HG02885 (cell line): ENCODE results near the gene PLPP4.

Source experiments
- ATAC-seq: cut with Tn5 transposase; IDR thresholded peaks from one replicate; pipeline ENCODE4 v1.9.1; 2021; ENCODE audit warnings: mild to moderate bottlenecking; ENCODE audit not compliant: unreplicated experiment, poor library complexity

Gene PLPP4

GRCh38 chr10:120456626-120457430 is at the start of gene PLPP4:
TSS of gene PLPP4 (plus strand) at chr10:120457227. CDS start at chr10:120457306, 79 bp downstream.
- ATAC-seq = no peak

DNA sequence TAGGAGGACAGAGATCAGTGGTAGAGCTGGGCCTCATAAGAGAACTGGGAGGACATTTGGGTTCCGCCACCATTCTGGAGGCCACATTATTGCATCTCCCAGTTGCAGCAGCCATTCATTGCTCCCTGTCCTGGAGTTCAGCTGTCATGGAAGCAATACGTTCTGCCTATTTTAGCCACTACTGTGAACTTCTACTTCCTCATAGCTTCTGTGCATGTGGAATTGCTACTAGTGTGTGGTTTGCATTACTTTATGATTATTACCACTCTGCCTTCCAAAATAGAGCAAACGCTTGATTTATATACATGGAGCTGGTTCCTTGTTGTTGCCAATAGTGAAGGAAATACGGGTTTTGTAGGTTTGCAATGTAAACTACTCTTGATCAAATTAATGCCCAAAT is 47.2 kb upstream of the PLPP4 start:
- ATAC-seq = no peak

- ATAC-seq = no peak
These were observed 42.1 kb upstream of the PLPP4 start for GRCh38 chr10:120414946-120415345.

DNA sequence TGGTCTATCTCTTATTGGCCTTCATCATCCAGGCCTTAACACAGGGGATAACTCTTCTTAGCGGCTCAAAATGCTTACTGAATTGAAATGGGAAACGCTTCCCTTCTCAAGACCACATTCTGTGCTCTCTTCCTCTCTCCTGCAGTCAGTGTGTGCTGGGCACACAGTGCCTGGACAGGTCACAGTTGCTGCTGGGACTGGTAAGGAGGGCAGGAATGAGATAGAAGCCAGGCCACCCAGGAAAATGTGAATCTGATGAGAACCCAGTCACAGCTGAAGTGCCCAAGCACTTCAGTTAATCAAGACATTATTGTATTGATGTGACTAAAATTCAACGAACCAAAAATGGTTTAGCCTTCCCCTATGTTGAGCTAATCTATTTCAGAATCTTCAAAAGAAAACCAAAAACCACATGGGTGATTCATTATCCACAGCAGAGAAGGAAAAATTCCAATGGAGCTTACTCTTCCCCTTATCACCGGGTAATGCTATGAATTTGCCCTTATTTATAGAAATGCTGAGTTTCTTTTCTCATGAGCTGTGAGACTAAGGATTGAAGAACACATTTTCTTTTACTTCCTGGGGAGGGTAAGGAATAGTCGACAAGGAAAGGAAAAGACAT is 41.2 kb upstream of the PLPP4 start:
- ATAC-seq = no peak

DNA sequence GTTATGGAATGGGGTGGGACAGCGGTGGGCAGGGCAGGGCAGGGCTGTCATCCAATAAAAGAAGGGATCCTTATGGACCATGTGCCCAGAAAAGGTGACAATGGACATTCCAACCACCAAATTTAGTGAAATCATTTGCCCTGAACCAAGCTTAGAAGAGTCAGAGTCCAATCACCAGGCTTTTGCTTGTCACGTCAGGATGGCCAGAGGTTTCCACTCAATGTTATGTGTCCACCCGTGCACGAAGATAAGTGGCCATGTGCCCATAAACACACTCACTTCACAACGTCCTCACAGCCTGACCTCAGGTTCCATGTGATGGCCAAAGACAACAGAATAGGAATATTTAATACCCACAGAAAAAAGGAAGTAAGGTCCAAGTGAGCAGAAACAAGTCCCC is 36.6 kb upstream of the PLPP4 start:
- ATAC-seq = no peak

DNA sequence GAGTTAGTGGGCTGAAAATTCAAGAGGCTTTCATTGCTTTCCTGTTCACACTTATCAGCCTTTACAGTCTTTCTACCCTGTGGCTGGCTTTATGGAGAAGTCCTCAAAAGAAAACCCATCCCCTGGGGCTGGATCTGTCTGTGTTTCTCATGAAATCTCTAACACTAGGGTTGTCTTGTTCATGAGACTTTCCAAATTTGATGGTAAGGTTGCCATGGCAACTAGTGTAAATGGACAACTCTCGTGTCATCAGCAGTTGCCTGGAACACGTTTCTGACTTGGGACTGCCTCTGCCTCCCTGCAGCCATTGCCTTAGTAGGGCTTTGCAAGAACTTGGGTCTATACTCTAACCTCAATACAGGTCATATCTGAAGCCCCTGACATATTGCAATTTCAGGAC is 35.8 kb upstream of the PLPP4 start:
- ATAC-seq = no peak

DNA sequence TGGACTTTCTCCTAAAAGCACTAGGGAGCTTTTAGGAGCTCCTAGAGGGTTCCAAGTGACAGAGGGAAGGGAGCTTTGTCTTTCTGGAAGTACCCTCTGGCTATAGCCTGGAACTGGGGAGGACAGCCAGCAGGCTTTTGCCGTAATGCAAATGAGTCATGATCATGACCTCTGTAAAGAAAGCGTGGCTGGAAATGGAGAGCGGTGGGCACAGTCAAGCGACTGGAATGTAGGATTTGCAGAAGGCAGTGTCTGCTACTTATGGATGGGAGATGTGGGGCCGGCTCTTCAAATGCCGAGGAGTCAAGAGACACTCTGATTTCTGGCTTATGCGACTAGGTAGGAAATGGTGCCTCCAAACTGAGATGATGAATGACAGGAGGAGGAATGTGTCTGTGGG is 34.6 kb upstream of the PLPP4 start:
- no peak for ATAC-seq

DNA sequence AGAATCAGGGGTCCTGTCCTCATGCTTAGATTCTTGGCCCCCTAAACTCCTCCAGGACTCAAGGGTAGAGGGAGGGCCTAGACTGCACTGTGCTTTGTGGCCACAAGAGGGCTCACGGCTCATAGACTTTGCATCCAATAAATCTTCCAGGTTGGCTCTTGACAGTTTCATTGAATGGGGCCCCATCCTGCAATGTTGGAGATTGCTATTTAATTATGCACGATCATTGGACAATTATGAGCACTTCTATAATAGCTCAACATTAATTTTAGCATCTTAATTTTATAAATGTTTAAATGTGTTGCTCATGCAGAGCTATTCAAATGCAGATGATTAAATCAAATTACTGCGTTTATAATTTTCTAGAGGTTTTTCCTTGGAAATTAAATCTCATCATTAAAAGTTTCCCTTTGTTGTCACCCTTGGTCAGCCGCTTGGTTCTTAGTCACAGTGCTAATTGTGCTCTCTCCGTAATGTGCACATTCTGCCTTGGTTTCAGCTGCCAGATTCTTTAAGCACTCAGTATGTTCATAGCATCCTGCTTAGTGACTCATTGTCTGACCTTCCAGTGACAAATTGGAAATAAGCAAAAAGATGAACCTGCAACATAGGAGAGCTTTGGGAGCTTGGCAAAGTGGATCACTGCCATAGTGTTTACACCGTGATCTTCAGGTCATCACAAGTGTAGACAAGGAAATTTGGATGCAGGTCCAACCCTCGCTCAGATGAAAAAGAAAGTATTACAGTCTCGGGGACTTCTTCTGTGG is 33.4 kb upstream of the PLPP4 start:
- ATAC-seq = no peak

- ATAC-seq = no peak
These were observed 32.9 kb upstream of the PLPP4 start for GRCh38 chr10:120424198-120424464.

GRCh38 chr10:120426306-120426705 is 30.7 kb upstream of the PLPP4 start:
- ATAC-seq = no peak

GRCh38 chr10:120428754-120429153 is 28.3 kb upstream of the PLPP4 start:
- no peak for ATAC-seq

DNA sequence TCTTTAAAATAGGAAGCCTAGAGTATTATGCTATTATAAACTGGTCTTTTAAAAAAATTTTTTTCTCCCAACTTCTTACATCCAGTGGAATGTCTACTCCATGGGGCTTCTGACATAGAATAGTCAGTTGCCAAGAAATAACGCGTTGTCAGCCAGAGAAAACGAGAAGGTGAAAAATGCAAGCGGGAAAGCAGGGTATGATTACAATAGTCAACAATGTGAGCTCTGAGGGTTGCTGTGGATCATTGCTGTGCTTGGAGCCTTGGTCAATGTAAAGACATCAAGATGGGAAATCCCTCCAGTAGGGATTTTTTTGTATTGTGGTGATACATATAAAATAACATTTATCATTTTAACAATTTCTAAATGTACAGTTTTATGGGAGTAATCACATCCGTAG is 27.6 kb upstream of the PLPP4 start:
- ATAC-seq = no peak

DNA sequence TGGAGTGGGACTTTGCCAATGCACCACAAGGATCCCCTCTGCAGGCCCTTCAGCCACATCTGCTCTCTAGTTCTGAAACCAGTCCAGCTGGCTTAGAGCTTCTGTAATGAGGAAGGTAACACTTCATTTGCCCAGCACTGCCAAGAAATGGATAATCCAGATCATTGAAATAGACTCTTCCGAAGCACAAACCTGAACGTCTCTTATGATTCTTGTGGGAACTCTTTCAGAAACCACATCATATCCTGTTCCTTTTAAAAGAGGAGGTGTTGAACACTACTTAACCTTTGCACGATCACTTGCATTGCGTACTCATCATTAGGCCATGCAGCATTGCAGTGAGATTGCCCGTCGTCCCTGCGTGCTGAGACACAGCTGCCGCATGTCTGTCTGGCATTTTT is 25.8 kb upstream of the PLPP4 start:
- no peak for ATAC-seq

DNA sequence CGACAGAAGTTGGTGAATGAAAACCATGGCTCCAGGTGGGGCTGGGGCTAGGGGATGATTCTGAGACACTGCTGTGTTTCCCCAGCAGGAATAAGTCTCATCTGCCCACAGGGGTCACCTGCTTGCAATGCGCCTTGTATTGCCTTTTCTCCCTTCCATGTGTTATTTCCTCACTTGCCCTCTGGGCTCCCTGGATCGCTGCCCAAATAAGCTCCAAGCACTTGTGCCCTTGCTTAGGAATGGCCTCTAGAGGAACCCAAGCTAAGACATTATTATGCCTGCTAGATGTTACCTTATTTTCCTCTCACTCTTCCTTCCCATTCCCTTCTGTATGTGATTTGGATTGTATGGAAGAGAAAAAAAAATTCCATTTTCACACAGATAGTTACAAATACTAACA is 24.8 kb upstream of the PLPP4 start:
- ATAC-seq = no peak

DNA sequence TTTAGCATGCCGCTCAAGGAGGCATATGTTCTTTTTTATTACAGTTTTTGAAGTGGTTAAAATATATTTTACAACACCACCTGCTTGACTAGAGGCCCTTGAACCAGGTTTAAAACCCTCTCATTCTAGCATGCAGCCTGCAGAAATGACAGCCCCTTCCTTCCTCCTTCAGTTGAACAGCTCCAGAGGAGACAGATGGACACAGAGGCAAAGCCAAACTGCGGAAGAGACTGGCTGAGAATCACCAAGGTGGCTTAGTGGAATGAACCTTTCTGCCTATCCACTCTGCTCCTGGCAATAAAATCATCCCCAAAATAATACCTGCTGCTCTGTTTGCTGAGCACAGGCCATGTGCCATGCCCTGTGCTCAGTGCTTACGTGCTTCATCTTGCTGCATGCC is 23.9 kb upstream of the PLPP4 start:
- no peak for ATAC-seq

DNA sequence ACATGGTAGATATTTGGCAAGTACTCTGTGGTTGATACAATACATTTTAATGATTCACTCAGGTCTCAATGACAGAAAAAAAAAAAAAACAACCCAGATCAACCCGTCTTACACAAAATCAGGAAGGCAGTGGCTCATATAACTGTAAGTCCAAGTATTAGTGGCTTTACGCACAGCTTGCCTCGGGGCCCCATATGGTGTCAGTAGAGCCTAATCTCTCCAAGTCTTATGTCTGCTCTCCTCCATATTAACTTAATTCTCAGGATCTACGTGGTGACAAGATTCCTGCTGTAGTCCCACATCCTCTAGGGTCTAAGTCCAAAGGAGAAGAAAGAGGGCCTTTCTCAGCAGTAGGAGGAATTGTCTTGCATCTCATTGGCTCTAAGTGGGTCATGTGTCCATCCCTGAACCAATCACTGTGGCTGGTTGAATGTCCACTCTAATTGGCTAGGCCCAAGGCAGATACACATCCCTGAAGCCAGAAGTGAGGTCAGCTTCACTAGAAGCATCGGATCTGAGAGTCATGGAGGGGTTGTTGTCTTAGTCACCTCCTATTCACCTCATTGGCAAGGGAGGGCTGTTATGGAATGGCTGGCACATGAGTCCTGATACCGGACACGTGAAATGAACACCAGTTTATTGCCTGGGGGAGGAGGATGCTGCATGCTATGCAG is 20.5 kb upstream of the PLPP4 start:
- no peak for ATAC-seq

GRCh38 chr10:120437541-120437940 is 19.5 kb upstream of the PLPP4 start:
- ATAC-seq = no peak

- ATAC-seq = no peak
These were observed 5.1 kb upstream of the PLPP4 start for GRCh38 chr10:120451968-120452367.

DNA sequence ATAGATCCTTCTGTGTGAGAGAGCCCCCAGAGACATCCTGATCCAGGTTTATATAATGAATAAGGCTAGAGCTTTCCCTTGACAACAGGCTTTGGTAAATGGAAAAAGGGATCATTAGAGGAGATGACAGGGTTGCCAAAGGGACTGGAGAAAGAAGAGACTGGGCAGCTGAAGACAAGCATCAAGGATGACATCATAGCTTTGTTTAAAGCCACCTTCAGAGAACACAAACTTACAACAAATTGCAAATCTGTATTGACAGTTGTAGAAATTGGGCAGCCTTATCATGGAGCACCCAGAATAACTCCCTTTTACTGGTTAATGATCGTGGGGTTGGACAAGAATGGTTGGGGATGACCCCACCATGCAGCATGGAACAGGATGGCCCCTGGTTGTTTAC is 3.7 kb upstream of the PLPP4 start:
- ATAC-seq = no peak

DNA sequence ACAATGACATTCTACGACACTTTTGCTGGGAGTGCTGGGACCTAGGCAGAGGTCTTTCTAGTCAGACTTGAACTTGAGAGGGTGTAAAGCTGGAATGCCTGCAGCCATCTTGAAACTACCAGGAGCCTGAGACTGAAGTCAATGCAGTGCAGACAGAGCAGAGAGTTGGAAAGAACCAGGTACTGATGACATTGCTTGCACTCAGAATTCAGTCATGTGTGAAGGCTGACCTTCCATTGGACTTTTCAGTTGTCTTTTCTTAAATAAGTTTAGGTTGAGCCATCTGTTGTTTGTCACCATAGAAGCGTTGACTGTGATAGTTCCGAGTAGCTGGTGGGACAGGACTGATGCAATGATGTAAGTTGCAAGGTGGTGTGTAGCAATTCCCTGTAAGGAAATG is 3.1 kb upstream of the PLPP4 start:
- ATAC-seq = no peak

- ATAC-seq = no peak
These were observed 2.0 kb upstream of the PLPP4 start for GRCh38 chr10:120455004-120455403.
